ENCODE data around the gene TMEM132A. TPM values are rescaled to one million over a fixed set of nuclear protein-coding genes. Genes with fewer than 3 reads are reported as not detected.

The TMEM132A gene
- polyA plus RNA-seq, 4 donors: 41.3 to 109 (median 88.1) TPM

- DNase-seq (ENCODE audit: low read depth in 4 of 4, low spot score in 2 of 4): no peak
Measured at GRCh38 chr11:60919320-60919719, 4.9 kb upstream of the TMEM132A start.

GRCh38 chr11:60919956-60920355 is 4.3 kb upstream of the TMEM132A start:
- DNase-seq (ENCODE audit: low read depth in 4 of 4, low spot score in 2 of 4): no peak

- DNase-seq (ENCODE audit: low read depth in 4 of 4, low spot score in 2 of 4): no peak
Measured at GRCh38 chr11:60921259-60921658, 3.0 kb upstream of the TMEM132A start.

GRCh38 chr11:60921777-60922335 is 2.4 kb upstream of the TMEM132A start:
- no peak for DNase-seq (ENCODE audit: low read depth in 4 of 4, low spot score in 2 of 4)

- no peak for DNase-seq (ENCODE audit: low read depth in 4 of 4, low spot score in 2 of 4)
Measured at GRCh38 chr11:60922906-60923305, 1.4 kb upstream of the TMEM132A start.

GRCh38 chr11:60923326-60923725 is 934 bp upstream of the TMEM132A start:
- no peak for DNase-seq (ENCODE audit: low read depth in 4 of 4, low spot score in 2 of 4)

GRCh38 chr11:60923800-60924109 is 505 bp upstream of the TMEM132A start:
- DNase-seq (ENCODE audit: low read depth in 4 of 4, low spot score in 2 of 4): no peak

- no peak for DNase-seq (ENCODE audit: low read depth in 4 of 4, low spot score in 2 of 4)
Measured at GRCh38 chr11:60924906-60925853, 920 bp downstream of the TMEM132A start.

- no peak for DNase-seq (ENCODE audit: low read depth in 4 of 4, low spot score in 2 of 4)
Measured at GRCh38 chr11:60925868-60926267, 1.6 kb downstream of the TMEM132A start.

- DNase-seq (ENCODE audit: low read depth in 4 of 4, low spot score in 2 of 4): no peak
Measured at GRCh38 chr11:60926500-60926899, 2.2 kb downstream of the TMEM132A start.

- DNase-seq (ENCODE audit: low read depth in 4 of 4, low spot score in 2 of 4): no peak
Measured at GRCh38 chr11:60927061-60927592, 2.9 kb downstream of the TMEM132A start.

GRCh38 chr11:60927600-60927999 is 3.3 kb downstream of the TMEM132A start:
- no peak for DNase-seq (ENCODE audit: low read depth in 4 of 4, low spot score in 2 of 4)

- DNase-seq (ENCODE audit: low read depth in 4 of 4, low spot score in 2 of 4): no peak
Measured at GRCh38 chr11:60928563-60929001, 4.3 kb downstream of the TMEM132A start.

GRCh38 chr11:60929764-60930163 is 5.5 kb downstream of the TMEM132A start:
- no peak for DNase-seq (ENCODE audit: low read depth in 4 of 4, low spot score in 2 of 4)

- no peak for DNase-seq (ENCODE audit: low read depth in 4 of 4, low spot score in 2 of 4)
Measured at GRCh38 chr11:60930394-60930793, 6.1 kb downstream of the TMEM132A start.

GRCh38 chr11:60931917-60932316 is 7.7 kb downstream of the TMEM132A start:
- no peak for DNase-seq (ENCODE audit: low read depth in 4 of 4, low spot score in 2 of 4)

- DNase-seq (ENCODE audit: low read depth in 4 of 4, low spot score in 2 of 4): no peak
Measured at GRCh38 chr11:60932605-60933356, 8.5 kb downstream of the TMEM132A start.

GRCh38 chr11:60933416-60934123 is 9.3 kb downstream of the TMEM132A start:
- no peak for DNase-seq (ENCODE audit: low read depth in 4 of 4, low spot score in 2 of 4)

- DNase-seq (ENCODE audit: low read depth in 4 of 4, low spot score in 2 of 4): no peak
Measured at GRCh38 chr11:60934124-60934789, 10.0 kb downstream of the TMEM132A start.
